Stimulated activated naive CD8-positive, alpha-beta T cell treated with anti-CD3 and anti-CD28 coated beads, Interleukin-15, Interleukin-2, amounts not matched to agents 100 U/mL and 50 U/mL, for 24 hours (primary cell): Measurements from ENCODE around the gene CHN1.

ENCODE experiments used
- ATAC-seq: fragments of 150-1000 bp; cut with Tn5 transposase; one replicate; pipeline ENCODE4 v1.10.0; 2021
- DNase-seq: peaks from one replicate; pipeline ENCODE4 v3.0.0; 2021

The CHN1 gene

GRCh38 chr2:174870787-174871186 is 134.4 kb downstream of the CHN1 start:
- no peak for ATAC-seq
- no peak for DNase-seq

- ATAC-seq (no peak), DNase-seq (no peak)
These were observed 136.3 kb downstream of the CHN1 start for GRCh38 chr2:174868878-174869277.

GRCh38 chr2:174866421-174866820 is 138.8 kb downstream of the CHN1 start:
- ATAC-seq (no peak), DNase-seq (no peak)

- ATAC-seq (no peak), DNase-seq (no peak)
These were observed 142.0 kb downstream of the CHN1 start for GRCh38 chr2:174863183-174863582.

GRCh38 chr2:174859563-174860169 is 145.5 kb downstream of the CHN1 start:
- ATAC-seq (no peak), DNase-seq (no peak)

- ATAC-seq (no peak), DNase-seq (no peak)
These were observed 146.4 kb downstream of the CHN1 start for GRCh38 chr2:174858745-174859144.

- DNase-seq = no peak
- no peak for ATAC-seq
These were observed 148.7 kb downstream of the CHN1 start for GRCh38 chr2:174856447-174856846.

- DNase-seq (no peak), ATAC-seq (peak; percentile 21)
These were observed 157.9 kb downstream of the CHN1 start for GRCh38 chr2:174846941-174847938.

- no peak for DNase-seq
- no peak for ATAC-seq
These were observed 159.0 kb downstream of the CHN1 start for GRCh38 chr2:174846218-174846617.

GRCh38 chr2:174844295-174844708 is 160.9 kb downstream of the CHN1 start:
- ATAC-seq (peak; percentile 88), DNase-seq (peak; percentile 16)

GRCh38 chr2:174842496-174842895 is 162.7 kb downstream of the CHN1 start:
- no peak for DNase-seq
- no peak for ATAC-seq

GRCh38 chr2:174841936-174842335 is 163.2 kb downstream of the CHN1 start:
- ATAC-seq (no peak), DNase-seq (no peak)

GRCh38 chr2:174841350-174841749 is 163.8 kb downstream of the CHN1 start:
- DNase-seq = no peak
- no peak for ATAC-seq

- no peak for DNase-seq
These were observed 164.7 kb downstream of the CHN1 start for GRCh38 chr2:174840436-174840835.

GRCh38 chr2:174839662-174840061 is 165.5 kb downstream of the CHN1 start:
- no peak for DNase-seq
- ATAC-seq = no peak

More at GRCh38 chr2:174840436-174840835, 164.7 kb downstream of the CHN1 start:
- no peak for ATAC-seq

GRCh38 chr2:174836995-174837390 is 168.2 kb downstream of the CHN1 start:
- DNase-seq (no peak), ATAC-seq (no peak)

GRCh38 chr2:174836377-174836994 is 168.7 kb downstream of the CHN1 start:
- no peak for DNase-seq

GRCh38 chr2:174835797-174836255 is 169.4 kb downstream of the CHN1 start:
- peak; percentile 93 for ATAC-seq
- DNase-seq = peak; percentile 75

More at GRCh38 chr2:174836377-174836994, 168.7 kb downstream of the CHN1 start:
- ATAC-seq = no peak

GRCh38 chr2:174833737-174834136 is 171.4 kb downstream of the CHN1 start:
- ATAC-seq (no peak), DNase-seq (no peak)

- DNase-seq (no peak), ATAC-seq (no peak)
These were observed 174.6 kb downstream of the CHN1 start for GRCh38 chr2:174830561-174830960.

GRCh38 chr2:174829550-174829949 is 175.6 kb downstream of the CHN1 start:
- DNase-seq (no peak), ATAC-seq (no peak)
